HEK293 (cell line): Measurements from ENCODE around the gene DCAF6.

Experiments
- BCL11A ChIP-seq: fragments of 450-650 bp; formaldehyde crosslinking; IDR thresholded peaks from 2 replicates; pipeline ENCODE4 v1.5.1; 2016; ENCODE audit warnings: low read depth, missing biosample characterization, missing genetic modification characterization
- KLF16 ChIP-seq: fragments of 450-650 bp; formaldehyde crosslinking; IDR thresholded peaks from 2 replicates; pipeline ENCODE4 v1.5.1; 2017; ENCODE audit warnings: missing biosample characterization, missing genetic modification characterization
- KLF9 ChIP-seq: fragments of 450-650 bp; formaldehyde crosslinking; IDR thresholded peaks from 2 replicates; pipeline ENCODE4 v1.5.1; 2016; ENCODE audit warnings: missing biosample characterization, missing genetic modification characterization, low read depth
- PBX3 ChIP-seq: sonication (generic); formaldehyde crosslinking; IDR thresholded peaks from 2 replicates; pipeline ENCODE4 v1.8.1; 2022; ENCODE audit warnings: mild to moderate bottlenecking, moderate library complexity, missing genetic modification reagents
- PRDM10 ChIP-seq: fragments of 450-650 bp; formaldehyde crosslinking; IDR thresholded peaks from 2 replicates; pipeline ENCODE4 v1.5.1; 2016; ENCODE audit warnings: missing biosample characterization, missing genetic modification characterization
- REST ChIP-seq: fragments of 450-650 bp; formaldehyde crosslinking; IDR thresholded peaks from 2 replicates; pipeline ENCODE4 v1.5.1; 2016; ENCODE audit warnings: missing biosample characterization, missing genetic modification characterization
- SP7 ChIP-seq: fragments of 450-650 bp; formaldehyde crosslinking; IDR thresholded peaks from 2 replicates; pipeline ENCODE4 v1.5.1; 2016; ENCODE audit warnings: missing biosample characterization, missing genetic modification characterization
- ZBTB44 ChIP-seq: fragments of 450-650 bp; IDR thresholded peaks from 2 replicates; pipeline ENCODE4 v1.5.1; 2018; ENCODE audit warnings: missing biosample characterization, mild to moderate bottlenecking, missing genetic modification characterization
- ZBTB49 ChIP-seq: fragments of 450-650 bp; formaldehyde crosslinking; IDR thresholded peaks from 2 replicates; pipeline ENCODE4 v1.5.1; 2016; ENCODE audit warnings: missing biosample characterization, missing genetic modification characterization, low read depth
- ZNF112 ChIP-seq: fragments of 450-650 bp; formaldehyde crosslinking; IDR thresholded peaks from 2 replicates; pipeline ENCODE4 v1.5.0; 2017; ENCODE audit warnings: missing biosample characterization, missing genetic modification characterization
- ZNF121 ChIP-seq: fragments of 450-650 bp; formaldehyde crosslinking; IDR thresholded peaks from 2 replicates; pipeline ENCODE4 v1.5.1; 2016; ENCODE audit warnings: missing biosample characterization, missing genetic modification characterization
- ZNF169 ChIP-seq: fragments of 450-650 bp; formaldehyde crosslinking; IDR thresholded peaks from 2 replicates; pipeline ENCODE4 v1.5.1; 2016; ENCODE audit warnings: missing biosample characterization, missing genetic modification characterization
- ZNF223 ChIP-seq: fragments of 450-650 bp; formaldehyde crosslinking; IDR thresholded peaks from 2 replicates; pipeline ENCODE4 v1.5.1; 2016; ENCODE audit warnings: missing biosample characterization, missing genetic modification characterization
- ZNF280C ChIP-seq: fragments of 450-650 bp; formaldehyde crosslinking; IDR thresholded peaks from 2 replicates; pipeline ENCODE4 v1.5.1; 2016; ENCODE audit warnings: missing biosample characterization, missing genetic modification characterization
- ZNF544 ChIP-seq: fragments of 450-650 bp; formaldehyde crosslinking; IDR thresholded peaks from 2 replicates; pipeline ENCODE4 v1.5.0; 2017; ENCODE audit warnings: missing biosample characterization, missing genetic modification characterization
- ZNF629 ChIP-seq: fragments of 450-650 bp; formaldehyde crosslinking; IDR thresholded peaks from 2 replicates; pipeline ENCODE4 v1.5.1; 2017; ENCODE audit warnings: missing biosample characterization, missing genetic modification characterization
- ZSCAN4 ChIP-seq: fragments of 450-650 bp; formaldehyde crosslinking; IDR thresholded peaks from 2 replicates; pipeline ENCODE4 v1.5.1; 2017; ENCODE audit warnings: missing biosample characterization, missing genetic modification characterization
- ZXDB ChIP-seq: fragments of 450-650 bp; formaldehyde crosslinking; IDR thresholded peaks from 2 replicates; pipeline ENCODE4 v1.5.1; 2016; ENCODE audit warnings: missing biosample characterization, missing genetic modification characterization
- TF ChIP-seq, protein P1 (sequence below): fragments of 450-650 bp; formaldehyde crosslinking; IDR thresholded peaks from 2 replicates; pipeline ENCODE4 v1.5.1; 2017; ENCODE audit warnings: missing biosample characterization, missing genetic modification characterization

Gene DCAF6

DNA sequence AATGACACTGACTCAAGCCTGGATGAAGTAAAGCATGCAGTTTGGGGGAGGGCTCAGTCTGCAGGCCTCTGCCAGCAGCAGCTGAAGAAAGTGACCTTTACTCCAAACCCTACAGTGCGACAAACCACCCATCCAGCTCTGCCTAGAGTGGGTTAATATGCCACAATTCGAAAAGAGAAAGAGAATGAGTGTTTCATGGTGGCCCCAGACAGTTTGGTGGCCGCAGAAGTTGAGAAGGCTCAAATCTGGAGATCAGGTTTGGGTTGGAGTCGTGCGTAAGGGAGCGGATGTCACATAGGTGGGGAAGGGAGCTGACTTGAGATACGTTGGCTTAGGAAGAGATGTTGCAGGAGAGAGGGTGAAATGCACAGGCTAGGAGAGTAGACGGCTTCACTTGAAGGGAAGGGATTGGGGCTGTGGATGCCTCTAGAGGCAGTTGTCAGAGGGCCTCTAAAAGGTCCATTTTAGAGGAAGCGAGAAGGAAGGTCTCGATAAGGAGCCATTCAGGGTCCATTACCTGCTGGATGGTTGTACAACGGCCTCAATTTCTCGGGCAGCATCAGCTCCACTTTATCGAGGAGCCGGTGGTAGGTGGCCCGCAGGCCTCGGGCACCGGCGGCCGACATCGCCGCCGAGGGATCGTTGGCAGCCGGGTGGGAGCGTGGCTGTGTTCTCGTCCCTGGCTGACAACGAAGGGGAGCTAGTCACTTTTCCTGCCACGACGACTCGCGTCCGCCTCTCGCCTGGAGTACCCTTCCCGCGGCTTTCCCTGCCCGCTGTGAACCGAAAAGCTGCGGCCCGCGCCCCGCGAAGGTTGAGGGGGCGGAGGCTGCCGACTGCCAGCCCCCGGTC, 1.0 kb upstream of the DCAF6 start (continued):
- TF ChIP-seq ZBTB49 (tag by site-specific recombination) (no peak), ZNF112 (tag by site-specific recombination) (no peak), PBX3 (CRISPR knock-in tag) (peak; percentile 68; the same call in 1 of the 2 replicates), ZXDB (tag by site-specific recombination) (no peak), ZNF169 (tag by site-specific recombination) (no peak), ZNF544 (tag by site-specific recombination) (no peak), ZSCAN4 (peak; percentile 9; the same call in 1 of the 2 replicates), ZNF223 (tag by site-specific recombination) (no peak), KLF16 (peak; percentile 73), ZNF629 (tag by site-specific recombination) (no peak; the same call in 1 of the 2 replicates), KLF9 (tag by site-specific recombination) (peak; percentile 76), ZNF280C (tag by site-specific recombination) (no peak), BCL11A (tag by site-specific recombination) (no peak), PRDM10 (tag by site-specific recombination) (no peak), REST (0 out of 2 replicates have a peak, but pooled peaks have one; percentile 34), ZBTB44 (tag by site-specific recombination) (peak; percentile 35; the same call in 1 of the 2 replicates), SP7 (tag by site-specific recombination) (peak; percentile 52), ZNF121 (no peak)
- TF ChIP-seq, protein P1, sequence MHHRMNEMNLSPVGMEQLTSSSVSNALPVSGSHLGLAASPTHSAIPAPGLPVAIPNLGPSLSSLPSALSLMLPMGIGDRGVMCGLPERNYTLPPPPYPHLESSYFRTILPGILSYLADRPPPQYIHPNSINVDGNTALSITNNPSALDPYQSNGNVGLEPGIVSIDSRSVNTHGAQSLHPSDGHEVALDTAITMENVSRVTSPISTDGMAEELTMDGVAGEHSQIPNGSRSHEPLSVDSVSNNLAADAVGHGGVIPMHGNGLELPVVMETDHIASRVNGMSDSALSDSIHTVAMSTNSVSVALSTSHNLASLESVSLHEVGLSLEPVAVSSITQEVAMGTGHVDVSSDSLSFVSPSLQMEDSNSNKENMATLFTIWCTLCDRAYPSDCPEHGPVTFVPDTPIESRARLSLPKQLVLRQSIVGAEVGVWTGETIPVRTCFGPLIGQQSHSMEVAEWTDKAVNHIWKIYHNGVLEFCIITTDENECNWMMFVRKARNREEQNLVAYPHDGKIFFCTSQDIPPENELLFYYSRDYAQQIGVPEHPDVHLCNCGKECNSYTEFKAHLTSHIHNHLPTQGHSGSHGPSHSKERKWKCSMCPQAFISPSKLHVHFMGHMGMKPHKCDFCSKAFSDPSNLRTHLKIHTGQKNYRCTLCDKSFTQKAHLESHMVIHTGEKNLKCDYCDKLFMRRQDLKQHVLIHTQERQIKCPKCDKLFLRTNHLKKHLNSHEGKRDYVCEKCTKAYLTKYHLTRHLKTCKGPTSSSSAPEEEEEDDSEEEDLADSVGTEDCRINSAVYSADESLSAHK (tag by site-specific recombination), result peak; percentile 94
